Smooth muscle cell (in vitro differentiated cells): Measurements from ENCODE around the gene DERL2. TPM values are rescaled to one million over a fixed set of nuclear protein-coding genes. Genes with fewer than 3 reads are reported as not detected.
A peak's percentile ranks its signal among the peaks of the same experiment; 100 is the strongest.

Source experiments
- DNase-seq: peaks from one replicate; lab custom pipeline; 2025; ENCODE audit not compliant: unreplicated experiment; lab: John Stamatoyannopoulos, UW
- H2AFZ ChIP-seq: fragments of 200-600 bp; sonication (generic); 2 replicates; pipeline ENCODE4 v1.6.0; 2016; ENCODE audit warnings: antibody characterized with exemption, low read depth, mild to moderate bottlenecking
- H3F3A ChIP-seq: fragments of 200-600 bp; sonication (generic); 2 replicates; pipeline ENCODE4 v1.6.0; 2017; ENCODE audit warnings: antibody characterized with exemption, low read depth
- H3K27ac ChIP-seq: fragments of 200-600 bp; sonication (generic); 2 replicates; pipeline ENCODE4 v1.5.1; 2016; ENCODE audit warnings: low read depth, mild to moderate bottlenecking
- H3K27me3 ChIP-seq: fragments of 200-600 bp; sonication (generic); 2 replicates; pipeline ENCODE4 v1.6.1; 2016; ENCODE audit warnings: low read depth, mild to moderate bottlenecking
- H3K36me3 ChIP-seq: fragments of 200-600 bp; sonication (generic); 2 replicates; pipeline ENCODE4 v1.5.1; 2016; ENCODE audit warnings: low read depth
- H3K4me1 ChIP-seq: fragments of 200-600 bp; sonication (generic); 2 replicates; pipeline ENCODE4 v1.5.1; 2016; ENCODE audit warnings: low read depth
- H3K4me2 ChIP-seq: fragments of 200-600 bp; sonication (generic); 2 replicates; pipeline ENCODE4 v1.6.0; 2016; ENCODE audit warnings: mild to moderate bottlenecking
- H3K4me3 ChIP-seq: fragments of 200-600 bp; sonication (generic); 2 replicates; pipeline ENCODE4 v1.5.1; 2016; ENCODE audit warnings: mild to moderate bottlenecking
- H3K79me2 ChIP-seq: fragments of 200-600 bp; sonication (generic); 2 replicates; pipeline ENCODE4 v1.6.0; 2016; ENCODE audit warnings: low read depth, mild to moderate bottlenecking
- H3K9ac ChIP-seq: fragments of 200-600 bp; sonication (generic); 2 replicates; pipeline ENCODE4 v1.6.0; 2016; ENCODE audit warnings: low read depth
- H3K9me3 ChIP-seq: fragments of 200-600 bp; sonication (generic); replicated peaks from 2 replicates; pipeline ENCODE4 v1.5.1; 2016; ENCODE audit warnings: low read depth
- H4K20me1 ChIP-seq: fragments of 200-600 bp; sonication (generic); 2 replicates; pipeline ENCODE4 v1.6.0; 2016; ENCODE audit warnings: low read depth
- WGBS: methylation state at CpG from one replicate; pipeline ENCODE4 v1.1.7; 2016; ENCODE audit warnings: low lambda C conversion rate; 5-methylcytosine and 5-hydroxymethylcytosine counted together
- polyA plus RNA-seq: library from polyadenylated mRNA; unstranded; fragments of >200 nt; fragmentation: Nextera tagmentation; extraction: Ambion mirVana; gene quantifications from 2 replicates; pipeline ENCODE4 v1.2.1, GENCODE V29; 2016
- total RNA-seq: library from RNA; depleted of rRNA; stranded (reverse); fragments of >200 nt; gene quantifications from 2 replicates; pipeline ENCODE4 v1.2.3, GENCODE V29; 2014
- TF ChIP-seq, protein P1 (sequence below): fragments of 200-600 bp; sonication (generic); IDR thresholded peaks from 2 replicates; pipeline ENCODE4 v1.5.1; 2017; ENCODE audit warnings: borderline replicate concordance, mild to moderate bottlenecking, antibody characterized with exemption; ENCODE audit not compliant: insufficient read depth, poor library complexity, severe bottlenecking

DERL2 gene
- total and polyA plus RNA-seq, 2 experiments from 2014 or later: 81.3 to 152 TPM

DNA sequence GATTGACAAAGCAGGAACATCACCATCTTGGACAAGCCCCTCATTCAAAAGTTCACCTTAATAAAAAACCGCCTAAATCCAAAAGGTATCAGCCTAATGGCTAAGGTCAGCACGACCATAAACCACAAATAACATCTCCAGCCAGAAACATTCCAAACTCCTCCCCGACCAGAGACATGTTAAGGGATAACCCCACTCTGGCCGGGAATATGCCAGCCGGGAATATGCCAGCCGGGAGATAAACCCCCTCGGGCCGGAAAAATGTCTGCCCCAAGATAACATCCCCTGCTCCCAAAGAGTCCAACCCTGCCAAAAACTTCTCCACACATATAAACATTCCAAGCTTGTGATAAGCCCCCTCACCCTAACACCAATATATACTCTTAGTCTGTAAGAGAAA lies 18.6 kb downstream of the DERL2 start:
- H3F3A ChIP-seq: peaks cover 16% of the 10 kb centered on the region
- H3K27me3 ChIP-seq: no peaks in the 10 kb centered on the region
- no peaks in the 10 kb centered on the region for H3K9me3 ChIP-seq
- 2% methylated on average over 8 of the region's 8 CpGs for WGBS
- no peaks in the 10 kb centered on the region for H3K36me3 ChIP-seq
- H3K4me3 ChIP-seq: peak overlapping the region; percentile 81
- peak overlapping the region; percentile 83 for H2AFZ ChIP-seq
- DNase-seq: no peak
- H3K4me2 ChIP-seq: peak overlapping the region; percentile 97
- no peaks in the 10 kb centered on the region for H4K20me1 ChIP-seq
- TF ChIP-seq, protein P1, sequence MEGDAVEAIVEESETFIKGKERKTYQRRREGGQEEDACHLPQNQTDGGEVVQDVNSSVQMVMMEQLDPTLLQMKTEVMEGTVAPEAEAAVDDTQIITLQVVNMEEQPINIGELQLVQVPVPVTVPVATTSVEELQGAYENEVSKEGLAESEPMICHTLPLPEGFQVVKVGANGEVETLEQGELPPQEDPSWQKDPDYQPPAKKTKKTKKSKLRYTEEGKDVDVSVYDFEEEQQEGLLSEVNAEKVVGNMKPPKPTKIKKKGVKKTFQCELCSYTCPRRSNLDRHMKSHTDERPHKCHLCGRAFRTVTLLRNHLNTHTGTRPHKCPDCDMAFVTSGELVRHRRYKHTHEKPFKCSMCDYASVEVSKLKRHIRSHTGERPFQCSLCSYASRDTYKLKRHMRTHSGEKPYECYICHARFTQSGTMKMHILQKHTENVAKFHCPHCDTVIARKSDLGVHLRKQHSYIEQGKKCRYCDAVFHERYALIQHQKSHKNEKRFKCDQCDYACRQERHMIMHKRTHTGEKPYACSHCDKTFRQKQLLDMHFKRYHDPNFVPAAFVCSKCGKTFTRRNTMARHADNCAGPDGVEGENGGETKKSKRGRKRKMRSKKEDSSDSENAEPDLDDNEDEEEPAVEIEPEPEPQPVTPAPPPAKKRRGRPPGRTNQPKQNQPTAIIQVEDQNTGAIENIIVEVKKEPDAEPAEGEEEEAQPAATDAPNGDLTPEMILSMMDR: no peak
- H3K9ac ChIP-seq: peak overlapping the region; percentile 65
- no peak overlapping the region for H3K27ac ChIP-seq
- peaks cover 7% of the 10 kb centered on the region for H3K4me1 ChIP-seq
- H3K79me2 ChIP-seq: peaks cover 53% of the 10 kb centered on the region

DNA sequence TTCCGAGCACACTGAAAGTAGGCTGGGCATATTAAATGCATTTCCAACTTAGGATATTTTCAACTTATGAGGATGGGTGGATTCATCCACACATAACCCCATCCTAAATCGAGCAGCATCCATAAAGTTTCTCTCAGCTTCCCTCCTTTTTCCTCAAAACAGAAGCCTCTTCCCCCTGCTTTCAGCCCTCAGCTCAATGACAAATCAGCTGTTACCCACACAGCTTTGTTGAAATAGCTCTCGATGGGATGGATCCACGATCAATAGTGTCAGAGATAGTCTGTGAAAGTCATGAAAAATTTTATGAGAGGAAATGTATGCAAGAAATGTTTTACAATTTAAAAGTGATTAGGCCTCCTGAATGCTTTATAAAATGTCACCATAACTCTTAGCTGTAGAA lies 19.7 kb downstream of the DERL2 start:
- H3K27me3 ChIP-seq: no peaks in the 10 kb centered on the region
- DNase-seq: no peak
- 91% methylated on average over 4 of the region's 4 CpGs for WGBS
- H3K27ac ChIP-seq: no peak overlapping the region
- H4K20me1 ChIP-seq: no peaks in the 10 kb centered on the region
- no peaks in the 10 kb centered on the region for H3K36me3 ChIP-seq
- H2AFZ ChIP-seq: no peak overlapping the region
- H3K9me3 ChIP-seq: no peaks in the 10 kb centered on the region
- peaks cover 55% of the 10 kb centered on the region for H3K79me2 ChIP-seq
- no peak overlapping the region for H3K9ac ChIP-seq
- peaks cover 7% of the 10 kb centered on the region for H3K4me1 ChIP-seq
- no peak overlapping the region for H3K4me2 ChIP-seq
- H3K4me3 ChIP-seq: no peak overlapping the region
- TF ChIP-seq, protein P1: no peak
- peaks cover 11% of the 10 kb centered on the region for H3F3A ChIP-seq

DNA sequence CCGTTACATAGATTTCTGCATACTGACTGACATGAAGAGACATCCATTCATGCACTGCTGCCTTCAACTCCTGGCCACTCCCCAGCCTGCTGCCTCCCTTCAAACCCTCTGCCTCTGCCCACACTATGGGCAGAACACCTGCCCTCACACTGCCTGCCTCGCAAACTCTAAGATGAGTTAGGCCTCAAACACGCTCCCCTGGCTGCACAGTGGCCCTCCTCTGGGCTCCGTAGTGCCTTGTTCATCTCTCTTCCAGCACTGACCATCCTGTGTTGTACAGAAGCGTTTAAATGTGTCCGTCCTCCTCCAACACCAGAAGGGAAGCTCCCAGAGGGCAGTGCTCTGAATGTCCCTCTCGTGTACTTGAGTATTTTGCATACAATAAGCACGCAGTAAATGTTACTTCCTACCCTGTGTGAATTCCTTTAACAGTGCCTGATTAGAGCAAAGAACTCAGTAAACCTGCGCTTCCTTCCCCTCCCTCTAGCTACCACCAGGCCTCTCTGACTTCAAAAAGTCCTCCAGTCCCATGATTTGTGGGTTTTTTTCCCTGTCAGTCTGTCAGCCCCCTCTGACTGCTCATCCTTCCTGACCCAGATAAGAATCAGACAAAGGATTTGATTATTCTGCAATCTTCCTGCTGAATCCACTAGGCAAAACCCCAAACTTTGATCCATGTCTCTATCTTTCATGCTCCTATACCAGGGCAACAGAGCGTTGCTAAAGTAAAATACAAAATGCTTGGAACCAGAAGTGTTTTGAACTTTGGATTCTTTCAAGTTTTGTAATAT lies 21.1 kb downstream of the DERL2 start:
- no peak overlapping the region for H3K4me3 ChIP-seq
- peaks cover 7% of the 10 kb centered on the region for H3K4me1 ChIP-seq
- no peaks in the 10 kb centered on the region for H4K20me1 ChIP-seq
- DNase-seq: no peak
- peaks cover 4% of the 10 kb centered on the region for H3F3A ChIP-seq
- no peak overlapping the region for H3K4me2 ChIP-seq
- H3K9ac ChIP-seq: no peak overlapping the region
- no peaks in the 10 kb centered on the region for H3K27me3 ChIP-seq
- peaks cover 55% of the 10 kb centered on the region for H3K79me2 ChIP-seq
- TF ChIP-seq, protein P1: no peak
- no peaks in the 10 kb centered on the region for H3K9me3 ChIP-seq
- H3K27ac ChIP-seq: no peak overlapping the region
- no peaks in the 10 kb centered on the region for H3K36me3 ChIP-seq
- WGBS: 91% methylated on average over 10 of the region's 10 CpGs
- no peak overlapping the region for H2AFZ ChIP-seq

DNA sequence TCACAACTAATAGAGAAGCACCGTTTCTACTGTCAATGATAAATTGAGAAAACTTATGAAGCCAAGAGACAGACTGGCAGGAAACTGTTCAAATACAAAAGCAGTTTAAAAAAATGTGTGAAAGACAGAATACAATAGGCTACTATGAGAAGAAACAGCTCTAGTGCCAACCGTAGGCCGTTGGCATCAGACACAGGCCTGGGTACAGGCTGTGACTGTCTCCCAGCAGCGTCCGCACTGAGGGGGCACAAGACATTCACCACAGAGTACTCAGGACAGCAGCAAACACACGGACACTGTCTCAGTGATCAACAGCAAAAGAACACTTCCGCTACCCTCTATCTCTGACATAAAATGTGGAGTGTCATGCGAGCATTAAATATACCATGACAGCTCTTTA lies 39.2 kb downstream of the DERL2 start:
- Histone ChIP-seq H3F3A (no peaks in the 10 kb centered on the region), H3K79me2 (no peaks in the 10 kb centered on the region), H3K36me3 (peaks cover 30% of the 10 kb centered on the region), H3K9me3 (no peaks in the 10 kb centered on the region), H4K20me1 (no peaks in the 10 kb centered on the region), H3K4me2 (no peak overlapping the region), H3K4me3 (no peak overlapping the region), H3K27ac (no peak overlapping the region), H2AFZ (no peak overlapping the region), H3K4me1 (no peaks in the 10 kb centered on the region), H3K27me3 (no peaks in the 10 kb centered on the region), H3K9ac (no peak overlapping the region)
- no peak for DNase-seq
- TF ChIP-seq, protein P1: no peak
- WGBS: 97% methylated on average over 8 of the region's 8 CpGs
